HG02642 (cell line): ENCODE data around the gene MYBBP1A.
"Not testable (repeated sequence)": the region's sequence is repeated elsewhere in the genome, so short reads cannot be mapped to it uniquely, and the experiment has no call there.

Experiments used
- ATAC-seq: cut with Tn5 transposase; IDR thresholded peaks from one replicate; pipeline ENCODE4 v1.9.1; 2021; ENCODE audit warnings: mild to moderate bottlenecking; ENCODE audit not compliant: unreplicated experiment, poor library complexity

MYBBP1A gene

DNA sequence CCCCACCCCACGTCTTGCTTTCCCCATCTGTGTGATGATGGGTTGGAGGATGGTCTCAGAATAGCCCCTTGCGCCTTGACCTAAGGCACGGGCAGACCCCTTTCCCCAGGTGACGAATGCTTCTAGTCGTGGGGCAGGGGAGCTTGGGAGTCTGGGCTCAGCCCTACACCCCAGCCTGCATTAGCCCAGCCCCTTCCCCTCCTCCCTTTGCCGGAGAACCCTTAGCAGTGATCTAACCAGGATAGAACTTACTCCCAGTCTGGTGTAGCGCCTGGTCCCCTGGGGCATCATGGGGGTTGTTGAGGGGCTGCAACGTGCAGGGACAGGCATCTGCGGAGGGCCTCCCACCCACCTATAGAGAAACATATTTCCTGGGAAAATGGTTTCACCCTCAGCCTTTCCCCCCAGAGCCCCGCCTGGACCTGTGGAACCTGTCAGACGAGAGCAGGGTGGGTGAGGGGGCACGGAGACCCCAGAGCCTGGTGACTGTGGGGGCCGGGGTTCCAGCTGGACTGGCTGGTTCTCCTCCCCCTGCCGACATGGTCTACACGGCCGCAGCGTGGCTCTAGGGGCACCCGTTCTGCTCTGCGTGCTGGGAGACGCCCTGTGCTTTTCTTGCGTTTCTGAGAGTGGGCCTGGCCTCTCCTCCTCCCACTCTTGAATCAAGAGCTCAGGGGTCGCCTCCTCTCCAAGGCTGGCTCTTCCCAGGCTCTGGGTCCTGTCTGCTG lies 33.9 kb upstream of the MYBBP1A start:
- ATAC-seq: no peak

DNA sequence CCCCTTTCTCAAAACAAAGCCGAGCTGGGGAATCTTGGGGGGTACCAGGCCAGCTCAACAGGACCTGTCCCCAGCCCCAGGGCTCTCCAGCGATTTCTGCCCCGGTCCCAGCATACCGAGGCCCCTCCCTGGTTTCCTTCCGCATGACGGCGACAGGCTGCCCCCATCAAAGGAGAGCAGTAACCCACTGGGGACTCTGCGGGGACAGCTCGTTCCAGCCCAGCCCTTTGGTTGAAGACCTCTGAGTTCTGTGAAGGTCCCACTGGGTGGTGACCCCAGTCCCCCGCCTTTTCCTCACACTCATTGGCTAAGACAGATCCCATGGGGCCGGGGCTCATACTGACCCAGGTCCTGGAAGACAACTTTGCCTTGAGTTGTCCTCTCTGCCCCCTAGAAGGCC lies 33.2 kb upstream of the MYBBP1A start:
- ATAC-seq: no peak

DNA sequence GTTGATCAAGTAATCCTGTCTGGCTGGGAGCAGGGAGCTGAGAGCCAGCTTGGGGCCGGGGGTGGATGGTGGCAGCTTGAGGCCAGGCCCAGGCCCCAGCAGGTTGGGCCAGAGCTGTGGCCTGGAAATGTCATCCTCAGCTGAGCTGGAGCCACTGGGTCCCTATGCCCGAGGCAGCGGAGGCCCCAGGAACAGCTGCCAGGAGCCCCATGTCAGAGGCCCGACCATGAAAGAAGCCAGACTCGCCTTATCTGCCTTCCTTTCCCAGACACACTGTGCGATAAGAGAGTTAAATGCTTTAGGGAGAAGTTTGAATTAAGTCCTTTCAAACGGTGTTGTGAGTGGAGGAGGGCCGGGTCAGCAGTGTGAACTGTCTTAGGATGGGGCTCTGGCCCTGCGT lies 32.6 kb upstream of the MYBBP1A start:
- ATAC-seq: no peak

DNA sequence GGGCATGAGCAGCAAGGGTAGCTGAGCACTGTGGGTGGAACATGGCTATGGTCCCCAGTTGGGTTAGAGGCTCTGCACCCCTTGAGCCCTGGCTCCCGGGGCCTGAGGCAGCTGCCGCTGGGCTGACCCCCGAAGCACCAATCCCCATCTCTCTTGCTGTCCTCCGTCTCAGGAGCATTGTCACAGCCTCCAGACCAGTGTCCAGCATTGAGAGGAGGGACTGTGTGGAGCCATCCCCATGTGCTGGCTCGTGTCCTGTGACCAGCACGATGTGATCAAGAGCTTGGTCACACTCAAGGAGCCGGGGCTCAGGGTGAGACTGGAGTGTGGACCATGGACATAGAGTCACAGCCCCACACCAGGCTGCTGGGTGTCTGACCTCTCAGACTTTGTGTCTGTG lies 32.0 kb upstream of the MYBBP1A start:
- no peak for ATAC-seq

DNA sequence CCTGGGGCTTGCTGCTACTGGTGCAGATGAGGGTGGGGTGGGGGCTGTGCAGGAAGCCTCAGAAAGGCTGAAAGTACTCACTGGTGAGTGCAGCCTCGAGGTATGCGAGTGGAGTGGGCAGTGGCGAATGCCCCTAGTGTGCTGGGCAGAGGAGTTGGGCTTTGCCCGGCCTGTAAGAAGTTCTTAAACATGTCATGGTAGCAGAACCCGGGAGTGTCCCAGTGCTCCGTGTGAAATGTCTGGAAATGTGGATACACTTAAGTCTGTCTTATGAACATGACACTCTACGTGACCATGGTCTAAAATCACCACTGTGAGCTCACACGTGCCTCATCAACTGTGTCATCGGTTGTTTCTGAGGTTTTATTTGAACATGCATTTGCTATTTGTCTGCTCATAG lies 30.9 kb upstream of the MYBBP1A start:
- ATAC-seq: no peak

DNA sequence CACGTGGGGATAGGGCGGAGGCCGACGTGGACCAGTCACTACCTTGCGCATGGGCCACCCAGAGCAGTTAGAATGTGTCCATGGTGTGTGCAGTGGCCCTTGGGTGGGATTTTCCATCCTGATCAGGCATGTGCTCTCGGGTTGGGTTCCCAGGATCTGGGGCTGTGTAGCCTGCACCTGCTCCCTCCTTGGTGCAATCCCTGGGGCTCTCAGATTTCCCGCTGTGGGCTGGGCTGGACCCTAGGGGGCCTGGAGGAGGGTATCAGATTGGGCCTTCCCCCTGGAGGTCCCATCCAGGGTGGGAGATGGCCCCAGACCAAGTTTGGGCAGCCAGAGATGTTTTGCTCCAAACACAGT lies 30.4 kb upstream of the MYBBP1A start:
- no peak for ATAC-seq

DNA sequence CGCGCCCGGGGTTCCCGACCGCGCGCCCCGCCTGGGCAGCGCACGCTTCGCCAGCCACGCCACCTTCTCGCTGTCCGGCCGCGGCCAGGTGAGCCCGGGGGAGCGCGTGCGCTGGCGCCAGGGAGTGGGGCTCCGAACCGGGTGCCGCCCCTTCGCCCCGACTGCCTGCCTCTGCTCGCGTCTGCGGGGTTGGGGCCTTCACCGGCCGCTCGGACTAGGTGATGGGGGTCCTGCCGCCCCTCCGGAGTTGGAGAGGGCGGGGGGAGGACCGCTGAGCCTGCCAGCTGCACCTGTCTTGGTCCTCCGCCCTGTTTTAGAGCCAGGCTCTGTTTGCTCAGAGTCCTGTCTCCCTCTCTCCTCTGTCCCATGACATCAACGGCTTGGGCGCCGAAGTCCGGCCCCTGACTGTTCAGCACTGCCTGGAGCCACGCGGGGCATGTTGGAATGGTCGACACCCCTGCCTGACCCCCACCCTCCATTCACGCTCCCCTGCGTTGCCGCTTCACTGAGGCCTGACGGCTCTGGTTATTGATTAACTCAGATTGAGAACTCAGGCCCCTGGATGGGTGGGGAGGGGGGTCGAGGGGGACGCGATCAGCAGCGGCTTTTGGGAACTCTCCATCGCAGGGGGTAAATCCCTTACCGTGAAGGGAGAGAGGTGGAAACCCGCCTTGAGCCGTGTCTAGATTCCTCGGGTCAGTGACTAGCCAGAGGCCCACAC lies 29.9 kb upstream of the MYBBP1A start:
- no peak for ATAC-seq

DNA sequence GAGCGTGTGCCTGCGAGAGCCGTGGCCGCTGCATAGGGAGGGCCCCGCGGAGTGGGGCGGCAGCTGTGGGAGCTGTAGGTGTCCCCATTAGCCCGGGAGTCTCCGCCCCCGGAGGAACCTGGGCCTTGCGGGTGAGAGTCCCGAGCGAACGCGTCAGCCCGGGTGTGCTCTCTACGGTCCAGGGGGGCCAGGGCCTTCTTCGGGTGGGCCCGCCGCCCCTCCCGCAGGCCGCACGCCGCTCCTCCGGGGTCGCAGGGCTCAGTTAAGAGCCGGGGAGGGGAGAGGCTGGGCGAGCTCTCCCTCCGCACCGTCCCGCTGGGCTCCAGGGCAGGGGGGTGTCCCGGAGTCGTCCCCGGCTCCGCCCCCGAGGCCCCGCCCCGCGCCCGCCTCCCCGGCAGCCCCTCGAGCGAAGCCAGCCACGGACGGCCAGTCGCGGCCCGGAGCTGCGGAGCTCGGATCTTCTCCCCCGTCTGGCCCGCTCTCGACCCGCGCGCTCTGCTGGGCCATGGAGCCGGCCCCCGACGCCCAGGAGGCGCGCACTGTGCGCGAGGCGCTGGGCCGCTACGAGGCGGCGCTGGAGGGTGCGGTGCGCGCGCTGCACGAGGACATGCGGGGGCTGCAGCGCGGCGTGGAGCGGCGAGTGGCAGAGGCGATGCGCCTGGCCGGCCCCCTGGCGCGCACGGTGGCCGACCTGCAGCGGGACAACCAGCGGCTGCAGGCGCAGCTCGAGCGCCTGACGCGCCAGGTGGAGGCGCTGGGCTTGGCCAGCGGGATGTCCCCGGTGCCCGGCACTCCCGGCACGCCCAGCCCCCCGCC lies 29.1 kb upstream of the MYBBP1A start, which contains the start of gene SMTNL2:
Gene SMTNL2, plus strand, starts transcription at position 429 of the 816 bp plus-strand sequence. Its CDS starts 77 bp downstream, at position 506.
- ATAC-seq: no peak

DNA sequence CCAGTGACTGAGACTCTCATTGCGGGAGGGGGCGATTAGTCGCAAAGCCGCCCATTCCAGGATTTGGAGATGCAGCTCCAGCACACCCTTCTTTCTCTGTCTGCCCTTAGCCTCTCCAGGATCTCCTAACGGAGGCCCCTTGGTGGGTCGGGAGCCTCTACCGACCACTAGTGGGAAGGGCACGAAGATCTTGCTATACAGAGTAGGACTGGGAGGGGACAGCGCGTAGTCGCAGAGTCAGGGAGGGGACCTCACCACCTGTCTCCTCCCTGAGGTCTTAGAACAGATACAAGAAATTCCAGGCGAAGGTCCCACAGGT lies 28.6 kb upstream of the MYBBP1A start:
- no peak for ATAC-seq

DNA sequence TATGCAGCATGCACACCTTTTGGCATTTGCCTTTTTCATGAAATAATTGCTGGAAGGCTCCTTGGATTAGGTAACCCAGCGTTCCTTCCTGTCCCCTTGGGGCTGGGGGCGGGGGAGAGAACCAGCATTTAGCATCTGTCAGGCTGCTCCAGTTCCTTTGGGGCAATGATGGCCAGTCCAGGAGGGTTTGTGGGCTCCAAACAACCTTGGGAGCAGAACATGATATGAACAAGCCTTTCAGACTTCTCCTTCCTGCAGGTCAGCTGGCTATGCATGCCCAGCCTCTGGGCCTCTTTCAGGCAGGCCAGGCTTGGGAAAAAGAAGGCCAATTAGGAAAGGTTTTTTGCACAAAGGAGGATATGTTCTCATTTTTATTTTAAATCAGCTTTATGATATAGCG lies 28.0 kb upstream of the MYBBP1A start:
- no peak for ATAC-seq

DNA sequence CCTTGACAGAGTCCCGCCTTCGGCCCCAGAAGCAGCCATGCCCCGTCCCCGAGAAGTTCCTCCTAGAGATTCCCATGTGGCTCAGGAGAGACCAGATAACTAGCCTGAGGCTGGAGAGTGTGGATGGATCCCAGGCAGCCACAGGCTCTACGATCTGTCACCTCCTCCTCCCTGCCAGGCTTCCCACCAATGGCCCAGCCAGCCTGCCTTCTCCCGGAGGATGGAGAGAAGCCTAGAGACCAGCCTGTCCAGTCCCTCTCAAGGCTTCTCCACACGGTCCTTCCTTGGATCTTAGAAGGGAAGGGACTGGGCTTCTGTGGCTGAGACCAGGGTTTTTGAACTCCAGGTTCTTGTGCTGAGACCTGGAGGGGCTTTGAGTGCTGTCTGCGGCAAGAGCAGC lies 27.5 kb upstream of the MYBBP1A start:
- ATAC-seq: no peak

DNA sequence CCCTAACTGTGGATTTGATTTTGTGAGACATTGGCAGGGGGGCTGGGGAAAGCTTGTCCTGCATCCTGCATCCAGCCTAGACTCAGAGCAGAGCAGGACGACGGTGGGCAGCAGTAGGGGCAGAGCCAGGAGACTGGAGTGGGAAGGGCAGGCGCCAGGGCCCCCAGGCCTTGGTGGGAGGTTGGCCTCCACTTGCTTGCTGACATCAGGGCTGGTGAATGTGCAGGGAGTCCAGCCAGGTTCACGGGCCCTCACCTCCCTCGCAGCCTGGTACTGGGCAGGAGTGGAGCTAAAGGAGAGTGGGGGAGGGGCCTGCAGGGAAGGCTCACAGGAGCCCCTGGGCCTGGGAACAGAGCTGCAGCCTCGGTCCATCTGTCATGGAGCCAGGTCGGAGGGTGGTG lies 26.9 kb upstream of the MYBBP1A start:
- no peak for ATAC-seq

DNA sequence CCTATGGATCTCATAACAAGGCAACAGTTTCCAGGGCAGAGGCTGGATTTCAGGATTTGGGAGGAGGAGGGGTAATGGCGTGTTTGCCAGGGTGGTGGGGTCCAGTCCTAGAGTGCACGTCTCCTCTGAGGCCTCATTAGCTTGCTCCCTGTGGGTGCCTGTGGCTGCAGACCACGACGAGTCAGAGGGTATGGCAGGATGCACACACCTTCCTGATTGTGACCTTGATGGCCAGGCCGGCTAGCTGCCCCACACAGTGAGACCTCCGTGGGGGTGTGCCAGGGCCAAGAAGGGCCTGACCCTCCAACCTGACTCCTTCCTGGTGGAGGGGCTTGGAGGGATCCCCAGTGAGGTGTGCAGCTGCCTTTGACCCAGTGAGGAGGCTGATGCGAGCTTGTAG lies 25.1 kb upstream of the MYBBP1A start:
- ATAC-seq: no peak

DNA sequence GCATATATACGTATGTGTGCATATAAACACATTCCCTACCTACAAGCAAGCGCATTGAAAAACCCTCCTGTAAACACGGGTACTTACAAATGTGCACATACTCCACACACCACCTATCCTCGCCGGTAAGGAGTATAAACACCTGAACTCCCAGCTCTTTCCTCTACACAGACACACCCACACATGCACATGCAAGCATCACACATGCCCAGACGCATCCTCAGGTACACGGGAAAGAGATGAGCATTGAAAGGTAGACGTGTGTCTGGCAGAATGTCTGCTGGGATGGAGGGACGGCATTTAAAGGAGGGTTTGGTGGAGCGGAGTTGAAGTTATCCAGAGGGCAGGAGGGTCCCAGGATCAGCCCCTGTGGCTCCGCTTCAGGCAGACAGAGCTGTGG lies 24.5 kb upstream of the MYBBP1A start:
- ATAC-seq: no peak

DNA sequence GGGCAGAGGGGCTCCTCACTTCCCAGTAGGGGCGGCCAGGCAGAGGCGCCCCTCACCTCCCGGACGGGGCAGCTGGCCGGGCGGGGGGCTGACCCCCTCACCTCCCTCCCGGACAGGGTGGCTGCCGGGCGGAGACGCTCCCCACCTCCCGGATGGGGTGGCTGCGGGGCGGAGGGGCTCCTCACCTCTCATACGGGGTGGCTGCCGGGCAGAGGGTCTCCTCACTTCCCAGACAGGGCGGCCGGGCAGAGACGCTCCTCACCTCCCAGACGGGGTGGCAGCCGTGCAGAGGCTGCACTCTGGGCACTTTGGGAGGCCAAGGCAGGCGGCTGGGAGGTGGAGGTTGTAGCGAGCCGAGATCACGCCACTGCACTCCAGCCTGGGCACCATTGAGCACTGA lies 23.2 kb upstream of the MYBBP1A start:
- ATAC-seq: not testable (repeated sequence)

DNA sequence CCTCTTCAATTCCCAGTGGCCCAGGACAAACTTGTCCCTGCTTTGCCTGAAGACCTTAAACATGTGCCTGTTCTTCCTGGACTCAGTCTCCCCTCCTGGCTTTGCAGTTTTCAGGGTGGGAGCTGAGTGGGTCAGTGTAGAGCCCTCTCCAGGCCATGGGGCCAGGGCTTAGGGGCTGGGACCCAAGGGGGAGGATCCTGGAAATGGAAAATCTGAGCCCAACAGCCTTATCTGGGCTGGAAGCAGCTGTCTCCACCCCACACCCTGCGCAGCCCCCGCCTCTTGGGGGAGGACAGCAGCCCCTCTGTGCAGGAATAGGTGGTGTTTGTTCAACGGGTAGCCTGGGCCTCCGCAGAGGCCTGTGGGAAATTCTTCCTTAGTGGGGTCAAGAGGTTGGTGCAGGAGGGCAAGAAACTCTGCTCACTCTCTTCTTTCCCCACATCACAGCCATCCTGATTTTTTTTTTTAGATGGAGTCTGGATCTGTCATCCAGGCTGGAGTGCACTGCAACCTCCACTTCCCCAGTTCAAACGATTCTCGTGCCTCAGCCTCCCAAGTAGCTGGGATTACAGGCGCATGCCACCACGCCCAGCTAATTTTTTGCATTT lies 22.3 kb upstream of the MYBBP1A start:
- ATAC-seq: no peak

DNA sequence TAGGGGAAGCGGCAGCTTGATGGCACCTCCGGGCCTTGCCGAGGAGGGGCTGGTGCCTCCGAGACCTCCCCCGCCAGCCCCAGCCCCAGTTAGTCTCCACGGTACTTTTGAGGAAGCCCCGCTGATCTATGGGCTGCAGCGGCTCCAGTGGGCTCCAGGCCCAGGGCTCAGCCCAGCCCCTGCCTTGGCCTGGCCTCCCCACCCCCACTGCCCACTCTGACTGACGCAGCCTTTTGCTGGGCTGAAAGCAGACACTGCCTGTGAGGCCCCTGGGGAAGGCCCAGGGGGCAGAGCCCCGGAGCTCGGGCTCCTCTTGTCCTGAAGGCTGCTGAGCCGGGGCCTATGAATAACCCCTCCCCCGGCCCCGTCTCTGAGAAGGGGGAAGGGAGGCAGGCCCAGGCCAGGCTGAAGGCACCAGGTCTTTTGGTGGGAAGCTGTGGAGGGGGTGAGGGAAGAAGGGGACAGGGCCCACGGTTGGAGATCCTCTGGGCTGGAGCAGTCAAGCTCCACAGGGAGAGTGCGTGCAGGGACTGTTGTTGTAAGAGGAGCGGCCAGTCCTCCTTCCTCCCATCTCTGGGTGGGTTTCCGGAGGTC lies 21.6 kb upstream of the MYBBP1A start:
- no peak for ATAC-seq

DNA sequence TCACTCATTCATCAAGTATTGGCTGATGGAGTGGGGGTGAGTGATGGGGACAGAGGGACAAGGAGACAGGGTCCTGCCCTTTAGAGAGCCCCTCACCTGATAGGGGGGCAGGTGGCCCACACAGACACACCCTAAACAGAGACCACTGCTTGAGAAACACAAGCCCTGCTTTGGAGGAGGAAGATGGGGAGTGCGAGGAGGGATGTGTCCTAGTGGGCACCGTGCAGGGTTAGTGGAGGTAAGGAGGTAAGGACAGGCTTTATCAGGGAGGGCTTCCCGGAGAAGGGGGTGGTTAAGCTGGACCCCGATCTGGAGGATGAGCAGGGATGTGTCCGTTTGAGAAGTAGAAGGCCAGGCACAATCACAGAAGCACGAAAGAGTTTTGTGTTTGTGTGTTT lies 21.0 kb upstream of the MYBBP1A start:
- no peak for ATAC-seq

DNA sequence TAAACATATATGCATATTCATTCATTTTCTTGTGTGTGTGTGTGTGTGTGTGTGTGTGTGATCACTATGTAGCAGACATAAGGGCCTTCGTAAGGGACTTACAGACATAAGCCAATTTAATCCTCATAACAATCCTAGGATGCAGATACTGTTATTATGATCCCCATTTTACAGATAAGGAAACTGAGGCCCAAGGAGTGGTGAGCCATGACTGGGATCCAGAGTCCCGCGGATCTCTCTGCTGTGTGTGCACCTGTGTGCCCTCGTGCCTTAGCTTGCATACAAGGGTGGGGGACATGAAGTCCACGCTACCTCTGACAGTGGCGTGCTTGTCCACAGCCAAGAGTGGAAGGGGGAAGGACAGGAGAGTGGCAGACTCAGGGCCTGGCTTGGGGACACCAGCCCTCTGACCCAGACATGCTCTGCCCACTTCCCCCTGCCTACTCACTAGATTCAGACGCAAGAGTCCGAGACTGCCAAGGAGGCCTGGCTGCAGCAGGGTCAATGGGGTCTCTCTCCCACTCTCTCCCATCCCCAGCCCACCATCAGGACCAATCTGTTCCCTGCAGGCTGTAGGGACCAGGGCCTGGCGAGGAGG lies 19.4 kb upstream of the MYBBP1A start:
- no peak for ATAC-seq

DNA sequence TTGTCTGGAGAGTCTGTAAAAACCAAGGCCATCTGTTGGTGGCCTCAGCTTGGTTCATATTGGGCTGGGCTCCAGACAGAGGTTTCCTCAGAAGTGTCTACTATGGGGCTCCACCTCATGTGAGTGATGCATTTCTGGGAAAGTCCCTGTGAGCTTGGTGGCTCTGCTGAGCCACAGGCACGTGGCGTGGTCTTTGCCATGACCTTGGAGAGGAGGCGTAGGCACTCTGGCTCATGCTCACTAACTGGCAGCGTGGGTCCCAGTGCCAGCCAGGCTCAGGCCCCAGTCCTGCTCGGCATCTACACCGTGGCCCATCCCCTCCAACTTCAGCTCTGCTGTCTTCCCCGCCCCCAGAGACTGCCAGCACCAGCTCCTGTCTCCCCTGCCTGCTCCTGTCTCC lies 18.5 kb upstream of the MYBBP1A start:
- no peak for ATAC-seq
